ENCODE measurements around the gene PLPP1. TPM values are rescaled to one million over a fixed set of nuclear protein-coding genes. Genes with fewer than 3 reads are reported as not detected.

The PLPP1 gene
- polyA plus RNA-seq, 3 donors: 0.87 to 1.5 (median 0.98) TPM

- H3K4me1 Mint-ChIP-seq: peaks cover 13% of the 10 kb centered on the region
- intact Hi-C loops (cut with micrococcal nuclease): no loop called here
- H3K4me2 ChIP-seq (replicated peaks; ENCODE audit: extremely low read depth, low read length, poor library complexity, severe bottlenecking): no peak overlapping the region
- 89% methylated on average over 2 of the region's 2 CpGs for WGBS (ENCODE audit: insufficient coverage)
- no peaks in the 10 kb centered on the region for H3K9me3 ChIP-seq (replicated peaks in 1 of 2; ENCODE audit: control insufficient read depth in 1 of 2, insufficient read depth in 1 of 2, low read length in 2 of 2)
- no peak overlapping the region for H3K27ac ChIP-seq (ENCODE audit: low read depth in 1 of 2, low read length in 2 of 2)
- peaks cover 0 to 5% of the 10 kb centered on the region in 2 donors for H3K4me1 ChIP-seq (ENCODE audit: control insufficient read depth in 1 of 2, insufficient read depth in 2 of 2, low read length in 2 of 2)
- H4K20me1 ChIP-seq (ENCODE audit: insufficient read depth, low read length): peaks cover 4% of the 10 kb centered on the region
- H3K9me3 Mint-ChIP-seq: peaks cover 0 to 2% (median 0%) of the 10 kb centered on the region in 7 donors
- peak overlapping the region in 1 of 7 donors; percentile 51 for H3K27ac Mint-ChIP-seq
- peaks cover 59 to 69% of the 10 kb centered on the region in 2 donors for H3K36me3 Mint-ChIP-seq
- no peak overlapping the region for H3K9ac ChIP-seq (ENCODE audit: insufficient read depth, low read length, poor library complexity, severe bottlenecking)
- no peaks in the 10 kb centered on the region for H3K79me2 ChIP-seq (ENCODE audit: insufficient read depth, low read length)
- H3K27me3 ChIP-seq (ENCODE audit: control insufficient read depth in 2 of 2, insufficient read depth in 2 of 2, low read length in 2 of 2): no peaks in the 10 kb centered on the region
- no peaks in the 10 kb centered on the region for H3K27me3 Mint-ChIP-seq (ENCODE audit: low read depth in 3 of 3)
- no peak overlapping the region for H3K4me3 Mint-ChIP-seq
- no peak for DNase-seq
- H3K36me3 ChIP-seq (replicated peaks in 1 of 2; ENCODE audit: control insufficient read depth in 1 of 2, insufficient read depth in 2 of 2, low read length in 2 of 2): peaks cover 65 to 82% of the 10 kb centered on the region in 2 donors
- H3K4me3 ChIP-seq (replicated peaks in 1 of 3; ENCODE audit: low read depth in 2 of 3, low read length in 3 of 3): no peak overlapping the region
- TF ChIP-seq CTCF (IDR thresholded peaks at IDR 0.05): no peak
- H2AFZ ChIP-seq (ENCODE audit: insufficient read depth, low read depth, low read length, poor library complexity, severe bottlenecking): no peak overlapping the region
These were observed 128.5 kb downstream of the PLPP1 start for GRCh38 chr5:55406292-55406691.

- Histone ChIP-seq H3K4me1 (ENCODE audit: control insufficient read depth in 1 of 2, insufficient read depth in 2 of 2, low read length in 2 of 2) (no peaks in the 10 kb centered on the region), H3K36me3 (replicated peaks in 1 of 2; ENCODE audit: control insufficient read depth in 1 of 2, insufficient read depth in 2 of 2, low read length in 2 of 2) (peaks cover 90 to 97% of the 10 kb centered on the region in 2 donors), H3K4me3 (replicated peaks in 1 of 3; ENCODE audit: low read depth in 2 of 3, low read length in 3 of 3) (no peak overlapping the region), H3K4me2 (replicated peaks; ENCODE audit: extremely low read depth, low read length, poor library complexity, severe bottlenecking) (no peak overlapping the region), H3K27me3 (ENCODE audit: control insufficient read depth in 2 of 2, insufficient read depth in 2 of 2, low read length in 2 of 2) (no peaks in the 10 kb centered on the region), H3K27ac (ENCODE audit: low read depth in 1 of 2, low read length in 2 of 2) (no peak overlapping the region), H2AFZ (ENCODE audit: insufficient read depth, low read depth, low read length, poor library complexity, severe bottlenecking) (no peak overlapping the region), H3K79me2 (ENCODE audit: insufficient read depth, low read length) (no peaks in the 10 kb centered on the region), H3K9me3 (replicated peaks in 1 of 2; ENCODE audit: control insufficient read depth in 1 of 2, insufficient read depth in 1 of 2, low read length in 2 of 2) (no peaks in the 10 kb centered on the region), H4K20me1 (ENCODE audit: insufficient read depth, low read length) (no peaks in the 10 kb centered on the region), H3K9ac (ENCODE audit: insufficient read depth, low read length, poor library complexity, severe bottlenecking) (no peak overlapping the region)
- Mint-ChIP-seq H3K27me3 (ENCODE audit: low read depth in 3 of 3) (no peaks in the 10 kb centered on the region), H3K36me3 (peaks cover 62 to 75% of the 10 kb centered on the region in 2 donors), H3K27ac (peak overlapping the region in 1 of 7 donors; percentile 21), H3K9me3 (no peaks in the 10 kb centered on the region), H3K4me1 (no peaks in the 10 kb centered on the region), H3K4me3 (no peak overlapping the region)
- WGBS (ENCODE audit: insufficient coverage): 75% methylated on average over 2 of the region's 2 CpGs
- intact Hi-C loops (cut with micrococcal nuclease): no loop called here
- DNase-seq: no peak
- TF ChIP-seq CTCF (IDR thresholded peaks at IDR 0.05): no peak
These were observed 132.6 kb downstream of the PLPP1 start for GRCh38 chr5:55402199-55402598.
